WTC11 (cell line): ENCODE measurements around the gene ZNF202. TPM values are rescaled to one million over a fixed set of nuclear protein-coding genes. Genes with fewer than 3 reads are reported as not detected.

Source experiments
- ATAC-seq: fragments of 200-7000 bp; cut with Tn5 transposase; 2 replicates; pipeline ENCODE4 v1.10.0; 2021; ENCODE audit warnings: mild to moderate bottlenecking, moderate library complexity
- CTCF ChIA-PET: fragments of 300-600 bp; sonication (Branson Sonifier 250); formaldehyde crosslinking; loops from one replicate; lab custom pipeline; 2021; ENCODE audit warnings: antibody characterized with exemption; lab: Charles Lee
- POLR2A ChIA-PET: fragments of 350-600 bp; sonication (Branson Sonifier 250); formaldehyde crosslinking; loops from one replicate; lab custom pipeline; 2021; ENCODE audit warnings: antibody characterized with exemption; lab: Charles Lee
- DNase-seq: peaks from one replicate; pipeline ENCODE4 v3.0.0; 2021; ENCODE audit warnings: low spot score
- H3K27ac Mint-ChIP-seq: 2 replicates; pipeline ENCODE4 v1.8.0; 2021; ENCODE audit warnings: mixed read lengths
- H3K27me3 Mint-ChIP-seq: 2 replicates; pipeline ENCODE4 v1.8.0; 2021; ENCODE audit warnings: low read depth, mild to moderate bottlenecking, moderate library complexity, mixed read lengths
- H3K36me3 Mint-ChIP-seq: 2 replicates; pipeline ENCODE4 v1.8.0; 2021; ENCODE audit warnings: mixed read lengths
- H3K4me1 Mint-ChIP-seq: 2 replicates; pipeline ENCODE4 v1.8.0; 2022; ENCODE audit warnings: mixed read lengths
- H3K4me3 Mint-ChIP-seq: 2 replicates; pipeline ENCODE4 v1.8.0; 2021; ENCODE audit warnings: mild to moderate bottlenecking, moderate library complexity, mixed read lengths
- H3K9me3 Mint-ChIP-seq: 2 replicates; pipeline ENCODE4 v1.8.0; 2021; ENCODE audit warnings: mixed read lengths
- FOXJ3 ChIP-seq: sonication (generic); formaldehyde crosslinking; IDR thresholded peaks from 2 replicates; pipeline ENCODE4 v1.9.0; 2021; ENCODE audit warnings: missing genetic modification reagents, mild to moderate bottlenecking, borderline replicate concordance
- IRF2 ChIP-seq: sonication (generic); formaldehyde crosslinking; IDR thresholded peaks from 2 replicates; pipeline ENCODE4 v1.8.0; 2022; ENCODE audit warnings: low read depth, missing genetic modification reagents, borderline replicate concordance
- MYBL2 ChIP-seq: sonication (generic); formaldehyde crosslinking; IDR thresholded peaks from 2 replicates; pipeline ENCODE4 v1.8.1; 2023; ENCODE audit warnings: mild to moderate bottlenecking, moderate library complexity, missing genetic modification reagents
- NFE2L1 ChIP-seq: sonication (generic); formaldehyde crosslinking; IDR thresholded peaks from 2 replicates; pipeline ENCODE4 v1.8.1; 2023; ENCODE audit warnings: missing genetic modification reagents
- PRRX2 ChIP-seq: fragments of 250-450 bp; sonication (Bioruptor Pico); IDR thresholded peaks from 2 replicates; pipeline ENCODE4 v1.8.0; 2021; ENCODE audit warnings: mild to moderate bottlenecking
- SOX15 ChIP-seq: fragments of 250-450 bp; sonication (Bioruptor Pico); IDR thresholded peaks from 2 replicates; pipeline ENCODE4 v1.9.0; 2021; ENCODE audit warnings: mild to moderate bottlenecking
- ZNF317 ChIP-seq: sonication (generic); formaldehyde crosslinking; IDR thresholded peaks from 2 replicates; pipeline ENCODE4 v1.8.1; 2023; ENCODE audit warnings: low read depth, mild to moderate bottlenecking, moderate library complexity, missing genetic modification reagents, borderline replicate concordance
- ZNF423 ChIP-seq: fragments of 250-450 bp; sonication (Bioruptor Pico); IDR thresholded peaks from 2 replicates; pipeline ENCODE4 v2.1.2; 2022; ENCODE audit warnings: mild to moderate bottlenecking, moderate library complexity
- total RNA-seq: library from RNA; stranded (reverse); gene quantifications from 3 replicates; pipeline ENCODE4 v1.2.3, GENCODE V29; 2021
- TF ChIP-seq, protein P1 (sequence below): sonication (generic); formaldehyde crosslinking; IDR thresholded peaks from 2 replicates; pipeline ENCODE4 v1.8.1; 2023; ENCODE audit warnings: mild to moderate bottlenecking, missing genetic modification reagents
- TF ChIP-seq, protein P2 (sequence below): sonication (generic); formaldehyde crosslinking; IDR thresholded peaks from 2 replicates; pipeline ENCODE4 v1.8.0; 2023; ENCODE audit warnings: mild to moderate bottlenecking, missing genetic modification reagents
- TF ChIP-seq, protein P3 (sequence below): sonication (generic); formaldehyde crosslinking; IDR thresholded peaks from 2 replicates; pipeline ENCODE4 v1.8.1; 2023; ENCODE audit warnings: mild to moderate bottlenecking, missing genetic modification reagents, borderline replicate concordance
- TF ChIP-seq, protein P4 (sequence below): sonication (generic); formaldehyde crosslinking; IDR thresholded peaks from 2 replicates; pipeline ENCODE4 v1.8.1; 2023; ENCODE audit warnings: mild to moderate bottlenecking, missing genetic modification reagents, moderate library complexity
- TF ChIP-seq, protein P5 (sequence below): sonication (generic); formaldehyde crosslinking; IDR thresholded peaks from 2 replicates; pipeline ENCODE4 v1.8.0; 2022; ENCODE audit warnings: mild to moderate bottlenecking, missing genetic modification reagents
- TF ChIP-seq, protein P6 (sequence below): fragments of 250-450 bp; sonication (Bioruptor Pico); IDR thresholded peaks from 2 replicates; pipeline ENCODE4 v1.9.0; 2021; ENCODE audit warnings: moderate library complexity, mild to moderate bottlenecking, inconsistent platforms, borderline replicate concordance
- TF ChIP-seq, protein P7 (sequence below): sonication (generic); formaldehyde crosslinking; IDR thresholded peaks from 2 replicates; pipeline ENCODE4 v1.8.1; 2023; ENCODE audit warnings: mild to moderate bottlenecking, missing genetic modification reagents, moderate library complexity
- TF ChIP-seq, protein P8 (sequence below): fragments of 250-450 bp; sonication (Bioruptor Pico); IDR thresholded peaks from 2 replicates; pipeline ENCODE4 v1.9.0; 2021; ENCODE audit warnings: mild to moderate bottlenecking, borderline replicate concordance

ZNF202 gene
- total RNA-seq, 1 experiment from 2014 or later: 29.9 TPM

DNA sequence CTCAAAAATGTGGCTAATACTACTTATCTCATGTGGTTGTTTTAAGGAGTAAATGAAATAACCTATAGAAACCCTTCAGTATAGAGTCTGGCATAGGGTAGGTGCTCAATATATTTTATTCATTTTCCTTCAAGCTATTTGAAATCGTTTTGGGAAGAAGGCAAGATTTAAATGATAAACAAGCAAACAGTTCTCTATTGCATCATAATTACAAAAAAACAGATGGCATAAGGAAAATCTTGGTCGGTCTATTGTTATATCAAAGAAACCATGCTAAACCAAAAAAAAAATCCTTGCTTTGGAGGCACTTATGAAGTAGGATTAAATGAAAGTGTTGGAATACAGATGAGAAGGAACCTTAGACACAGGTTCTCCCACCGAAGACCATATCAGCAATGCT, 4.7 kb downstream of the ZNF202 start (continued):
- TF ChIP-seq, protein P1, sequence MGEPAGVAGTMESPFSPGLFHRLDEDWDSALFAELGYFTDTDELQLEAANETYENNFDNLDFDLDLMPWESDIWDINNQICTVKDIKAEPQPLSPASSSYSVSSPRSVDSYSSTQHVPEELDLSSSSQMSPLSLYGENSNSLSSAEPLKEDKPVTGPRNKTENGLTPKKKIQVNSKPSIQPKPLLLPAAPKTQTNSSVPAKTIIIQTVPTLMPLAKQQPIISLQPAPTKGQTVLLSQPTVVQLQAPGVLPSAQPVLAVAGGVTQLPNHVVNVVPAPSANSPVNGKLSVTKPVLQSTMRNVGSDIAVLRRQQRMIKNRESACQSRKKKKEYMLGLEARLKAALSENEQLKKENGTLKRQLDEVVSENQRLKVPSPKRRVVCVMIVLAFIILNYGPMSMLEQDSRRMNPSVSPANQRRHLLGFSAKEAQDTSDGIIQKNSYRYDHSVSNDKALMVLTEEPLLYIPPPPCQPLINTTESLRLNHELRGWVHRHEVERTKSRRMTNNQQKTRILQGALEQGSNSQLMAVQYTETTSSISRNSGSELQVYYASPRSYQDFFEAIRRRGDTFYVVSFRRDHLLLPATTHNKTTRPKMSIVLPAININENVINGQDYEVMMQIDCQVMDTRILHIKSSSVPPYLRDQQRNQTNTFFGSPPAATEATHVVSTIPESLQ (CRISPR knock-in tag): no peak
- TF ChIP-seq ZNF317 (CRISPR knock-in tag): no peak
- TF ChIP-seq NFE2L1: no peak

DNA sequence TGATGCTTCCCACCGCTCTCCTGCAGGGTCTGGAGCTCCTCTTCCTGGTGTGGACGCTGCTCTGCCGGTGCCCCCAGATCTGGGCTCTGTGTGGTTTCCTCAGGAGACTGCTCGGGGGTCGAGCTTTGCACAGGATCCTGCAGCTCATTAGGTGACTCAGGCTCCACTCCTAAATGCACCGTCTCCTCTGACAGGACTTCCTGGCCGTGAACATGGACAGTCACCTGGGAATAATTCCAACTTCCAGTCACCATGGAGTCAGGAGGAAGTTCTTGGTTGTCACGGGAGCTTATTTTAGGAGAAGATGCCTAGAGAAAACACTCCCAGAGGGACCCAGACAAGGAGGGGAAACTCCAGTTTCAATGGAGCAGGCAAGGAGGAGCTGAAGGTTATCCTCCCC, 11.9 kb downstream of the ZNF202 start:
- TF ChIP-seq MYBL2 (CRISPR knock-in tag) (no peak), ZNF423 (no peak), FOXJ3 (CRISPR knock-in tag) (no peak), PRRX2 (CRISPR knock-in tag) (no peak), SOX15 (CRISPR knock-in tag) (no peak), IRF2 (CRISPR knock-in tag) (no peak)
- TF ChIP-seq, protein P2, sequence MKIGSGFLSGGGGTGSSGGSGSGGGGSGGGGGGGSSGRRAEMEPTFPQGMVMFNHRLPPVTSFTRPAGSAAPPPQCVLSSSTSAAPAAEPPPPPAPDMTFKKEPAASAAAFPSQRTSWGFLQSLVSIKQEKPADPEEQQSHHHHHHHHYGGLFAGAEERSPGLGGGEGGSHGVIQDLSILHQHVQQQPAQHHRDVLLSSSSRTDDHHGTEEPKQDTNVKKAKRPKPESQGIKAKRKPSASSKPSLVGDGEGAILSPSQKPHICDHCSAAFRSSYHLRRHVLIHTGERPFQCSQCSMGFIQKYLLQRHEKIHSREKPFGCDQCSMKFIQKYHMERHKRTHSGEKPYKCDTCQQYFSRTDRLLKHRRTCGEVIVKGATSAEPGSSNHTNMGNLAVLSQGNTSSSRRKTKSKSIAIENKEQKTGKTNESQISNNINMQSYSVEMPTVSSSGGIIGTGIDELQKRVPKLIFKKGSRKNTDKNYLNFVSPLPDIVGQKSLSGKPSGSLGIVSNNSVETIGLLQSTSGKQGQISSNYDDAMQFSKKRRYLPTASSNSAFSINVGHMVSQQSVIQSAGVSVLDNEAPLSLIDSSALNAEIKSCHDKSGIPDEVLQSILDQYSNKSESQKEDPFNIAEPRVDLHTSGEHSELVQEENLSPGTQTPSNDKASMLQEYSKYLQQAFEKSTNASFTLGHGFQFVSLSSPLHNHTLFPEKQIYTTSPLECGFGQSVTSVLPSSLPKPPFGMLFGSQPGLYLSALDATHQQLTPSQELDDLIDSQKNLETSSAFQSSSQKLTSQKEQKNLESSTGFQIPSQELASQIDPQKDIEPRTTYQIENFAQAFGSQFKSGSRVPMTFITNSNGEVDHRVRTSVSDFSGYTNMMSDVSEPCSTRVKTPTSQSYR: no peak
- TF ChIP-seq, protein P3, sequence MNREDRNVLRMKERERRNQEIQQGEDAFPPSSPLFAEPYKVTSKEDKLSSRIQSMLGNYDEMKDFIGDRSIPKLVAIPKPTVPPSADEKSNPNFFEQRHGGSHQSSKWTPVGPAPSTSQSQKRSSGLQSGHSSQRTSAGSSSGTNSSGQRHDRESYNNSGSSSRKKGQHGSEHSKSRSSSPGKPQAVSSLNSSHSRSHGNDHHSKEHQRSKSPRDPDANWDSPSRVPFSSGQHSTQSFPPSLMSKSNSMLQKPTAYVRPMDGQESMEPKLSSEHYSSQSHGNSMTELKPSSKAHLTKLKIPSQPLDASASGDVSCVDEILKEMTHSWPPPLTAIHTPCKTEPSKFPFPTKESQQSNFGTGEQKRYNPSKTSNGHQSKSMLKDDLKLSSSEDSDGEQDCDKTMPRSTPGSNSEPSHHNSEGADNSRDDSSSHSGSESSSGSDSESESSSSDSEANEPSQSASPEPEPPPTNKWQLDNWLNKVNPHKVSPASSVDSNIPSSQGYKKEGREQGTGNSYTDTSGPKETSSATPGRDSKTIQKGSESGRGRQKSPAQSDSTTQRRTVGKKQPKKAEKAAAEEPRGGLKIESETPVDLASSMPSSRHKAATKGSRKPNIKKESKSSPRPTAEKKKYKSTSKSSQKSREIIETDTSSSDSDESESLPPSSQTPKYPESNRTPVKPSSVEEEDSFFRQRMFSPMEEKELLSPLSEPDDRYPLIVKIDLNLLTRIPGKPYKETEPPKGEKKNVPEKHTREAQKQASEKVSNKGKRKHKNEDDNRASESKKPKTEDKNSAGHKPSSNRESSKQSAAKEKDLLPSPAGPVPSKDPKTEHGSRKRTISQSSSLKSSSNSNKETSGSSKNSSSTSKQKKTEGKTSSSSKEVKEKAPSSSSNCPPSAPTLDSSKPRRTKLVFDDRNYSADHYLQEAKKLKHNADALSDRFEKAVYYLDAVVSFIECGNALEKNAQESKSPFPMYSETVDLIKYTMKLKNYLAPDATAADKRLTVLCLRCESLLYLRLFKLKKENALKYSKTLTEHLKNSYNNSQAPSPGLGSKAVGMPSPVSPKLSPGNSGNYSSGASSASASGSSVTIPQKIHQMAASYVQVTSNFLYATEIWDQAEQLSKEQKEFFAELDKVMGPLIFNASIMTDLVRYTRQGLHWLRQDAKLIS: no peak
- TF ChIP-seq, protein P4, sequence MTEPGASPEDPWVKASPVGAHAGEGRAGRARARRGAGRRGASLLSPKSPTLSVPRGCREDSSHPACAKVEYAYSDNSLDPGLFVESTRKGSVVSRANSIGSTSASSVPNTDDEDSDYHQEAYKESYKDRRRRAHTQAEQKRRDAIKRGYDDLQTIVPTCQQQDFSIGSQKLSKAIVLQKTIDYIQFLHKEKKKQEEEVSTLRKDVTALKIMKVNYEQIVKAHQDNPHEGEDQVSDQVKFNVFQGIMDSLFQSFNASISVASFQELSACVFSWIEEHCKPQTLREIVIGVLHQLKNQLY (CRISPR knock-in tag): no peak
- TF ChIP-seq, protein P5, sequence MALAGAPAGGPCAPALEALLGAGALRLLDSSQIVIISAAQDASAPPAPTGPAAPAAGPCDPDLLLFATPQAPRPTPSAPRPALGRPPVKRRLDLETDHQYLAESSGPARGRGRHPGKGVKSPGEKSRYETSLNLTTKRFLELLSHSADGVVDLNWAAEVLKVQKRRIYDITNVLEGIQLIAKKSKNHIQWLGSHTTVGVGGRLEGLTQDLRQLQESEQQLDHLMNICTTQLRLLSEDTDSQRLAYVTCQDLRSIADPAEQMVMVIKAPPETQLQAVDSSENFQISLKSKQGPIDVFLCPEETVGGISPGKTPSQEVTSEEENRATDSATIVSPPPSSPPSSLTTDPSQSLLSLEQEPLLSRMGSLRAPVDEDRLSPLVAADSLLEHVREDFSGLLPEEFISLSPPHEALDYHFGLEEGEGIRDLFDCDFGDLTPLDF (CRISPR knock-in tag): no peak
- TF ChIP-seq, protein P6, sequence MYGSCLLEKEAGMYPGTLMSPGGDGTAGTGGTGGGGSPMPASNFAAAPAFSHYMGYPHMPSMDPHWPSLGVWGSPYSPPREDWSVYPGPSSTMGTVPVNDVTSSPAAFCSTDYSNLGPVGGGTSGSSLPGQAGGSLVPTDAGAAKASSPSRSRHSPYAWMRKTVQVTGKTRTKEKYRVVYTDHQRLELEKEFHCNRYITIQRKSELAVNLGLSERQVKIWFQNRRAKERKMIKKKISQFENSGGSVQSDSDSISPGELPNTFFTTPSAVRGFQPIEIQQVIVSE (CRISPR knock-in tag): no peak
- TF ChIP-seq, protein P7, sequence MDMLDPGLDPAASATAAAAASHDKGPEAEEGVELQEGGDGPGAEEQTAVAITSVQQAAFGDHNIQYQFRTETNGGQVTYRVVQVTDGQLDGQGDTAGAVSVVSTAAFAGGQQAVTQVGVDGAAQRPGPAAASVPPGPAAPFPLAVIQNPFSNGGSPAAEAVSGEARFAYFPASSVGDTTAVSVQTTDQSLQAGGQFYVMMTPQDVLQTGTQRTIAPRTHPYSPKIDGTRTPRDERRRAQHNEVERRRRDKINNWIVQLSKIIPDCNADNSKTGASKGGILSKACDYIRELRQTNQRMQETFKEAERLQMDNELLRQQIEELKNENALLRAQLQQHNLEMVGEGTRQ: no peak
- TF ChIP-seq, protein P8, sequence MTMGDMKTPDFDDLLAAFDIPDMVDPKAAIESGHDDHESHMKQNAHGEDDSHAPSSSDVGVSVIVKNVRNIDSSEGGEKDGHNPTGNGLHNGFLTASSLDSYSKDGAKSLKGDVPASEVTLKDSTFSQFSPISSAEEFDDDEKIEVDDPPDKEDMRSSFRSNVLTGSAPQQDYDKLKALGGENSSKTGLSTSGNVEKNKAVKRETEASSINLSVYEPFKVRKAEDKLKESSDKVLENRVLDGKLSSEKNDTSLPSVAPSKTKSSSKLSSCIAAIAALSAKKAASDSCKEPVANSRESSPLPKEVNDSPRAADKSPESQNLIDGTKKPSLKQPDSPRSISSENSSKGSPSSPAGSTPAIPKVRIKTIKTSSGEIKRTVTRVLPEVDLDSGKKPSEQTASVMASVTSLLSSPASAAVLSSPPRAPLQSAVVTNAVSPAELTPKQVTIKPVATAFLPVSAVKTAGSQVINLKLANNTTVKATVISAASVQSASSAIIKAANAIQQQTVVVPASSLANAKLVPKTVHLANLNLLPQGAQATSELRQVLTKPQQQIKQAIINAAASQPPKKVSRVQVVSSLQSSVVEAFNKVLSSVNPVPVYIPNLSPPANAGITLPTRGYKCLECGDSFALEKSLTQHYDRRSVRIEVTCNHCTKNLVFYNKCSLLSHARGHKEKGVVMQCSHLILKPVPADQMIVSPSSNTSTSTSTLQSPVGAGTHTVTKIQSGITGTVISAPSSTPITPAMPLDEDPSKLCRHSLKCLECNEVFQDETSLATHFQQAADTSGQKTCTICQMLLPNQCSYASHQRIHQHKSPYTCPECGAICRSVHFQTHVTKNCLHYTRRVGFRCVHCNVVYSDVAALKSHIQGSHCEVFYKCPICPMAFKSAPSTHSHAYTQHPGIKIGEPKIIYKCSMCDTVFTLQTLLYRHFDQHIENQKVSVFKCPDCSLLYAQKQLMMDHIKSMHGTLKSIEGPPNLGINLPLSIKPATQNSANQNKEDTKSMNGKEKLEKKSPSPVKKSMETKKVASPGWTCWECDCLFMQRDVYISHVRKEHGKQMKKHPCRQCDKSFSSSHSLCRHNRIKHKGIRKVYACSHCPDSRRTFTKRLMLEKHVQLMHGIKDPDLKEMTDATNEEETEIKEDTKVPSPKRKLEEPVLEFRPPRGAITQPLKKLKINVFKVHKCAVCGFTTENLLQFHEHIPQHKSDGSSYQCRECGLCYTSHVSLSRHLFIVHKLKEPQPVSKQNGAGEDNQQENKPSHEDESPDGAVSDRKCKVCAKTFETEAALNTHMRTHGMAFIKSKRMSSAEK (CRISPR knock-in tag): no peak
- ChIA-PET CTCF (interaction anchor here (1.7 kb wide), 1 partner anchor 18 kb away, joined by 4 read pairs; no protein-coding TSS in a partner anchor), POLR2A (no interaction called here)
- H3K27ac Mint-ChIP-seq: no peak overlapping the region
- DNase-seq (no peak), ATAC-seq (no peak)
- no peaks in the 10 kb centered on the region for H3K4me1 Mint-ChIP-seq
- peaks cover 7% of the 10 kb centered on the region for H3K9me3 Mint-ChIP-seq
- H3K4me3 Mint-ChIP-seq: no peak overlapping the region
- H3K27me3 Mint-ChIP-seq: no peaks in the 10 kb centered on the region
- H3K36me3 Mint-ChIP-seq: no peaks in the 10 kb centered on the region; the same call in 1 of the 2 replicates
